PC-3 (cell line): ENCODE measurements around the gene ST6GALNAC6. TPM values are rescaled to one million over a fixed set of nuclear protein-coding genes. Genes with fewer than 3 reads are reported as not detected.

Source experiments
- ATAC-seq: fragments of 200-7000 bp; cut with Tn5 transposase; 2 replicates; pipeline ENCODE4 v1.9.1; 2020; ENCODE audit warnings: mild to moderate bottlenecking, moderate library complexity
- BruUV-seq: library from RNA; stranded (reverse); fragments of 400-500 nt; replicated peaks from 2 replicates; lab custom pipeline; 2021; lab: Mats Ljungman, UMichigan
- CTCF ChIA-PET: fragments of 300-600 bp; sonication (Branson Sonifier 250); formaldehyde crosslinking; loops from one replicate; lab custom pipeline; 2022; ENCODE audit warnings: antibody characterized with exemption; lab: Charles Lee
- POLR2A ChIA-PET: fragments of 300-600 bp; sonication (Branson Sonifier 250); formaldehyde crosslinking; loops from one replicate; lab custom pipeline; 2022; ENCODE audit warnings: antibody characterized with exemption; ENCODE audit not compliant: unreplicated experiment; lab: Charles Lee
- DNase-seq: peaks from one replicate; pipeline ENCODE4 v3.0.0-alpha.2; 2015
- H2AFZ ChIP-seq: fragments of 300-600 bp; sonication (generic); 2 replicates; pipeline ENCODE4 v1.6.0; 2016; ENCODE audit warnings: antibody characterized with exemption, low read length
- H3F3A ChIP-seq: fragments of 300-600 bp; sonication (generic); one replicate; pipeline ENCODE4 v1.6.0; 2017; ENCODE audit warnings: antibody characterized with exemption, low read length, control low read depth, mild to moderate bottlenecking; ENCODE audit not compliant: unreplicated experiment
- H3K27ac ChIP-seq: fragments of 300-600 bp; sonication (generic); 2 replicates; pipeline ENCODE4 v1.5.1; 2016; ENCODE audit warnings: mild to moderate bottlenecking, low read length
- H3K27me3 ChIP-seq: fragments of 300-600 bp; sonication (generic); 2 replicates; pipeline ENCODE4 v1.6.1; 2016; ENCODE audit warnings: low read length, mixed read lengths
- H3K36me3 ChIP-seq: fragments of 300-600 bp; sonication (generic); 2 replicates; pipeline ENCODE4 v1.6.1; 2016; ENCODE audit warnings: low read depth, mixed run types, low read length, mixed read lengths
- H3K4me1 ChIP-seq: fragments of 300-600 bp; sonication (generic); 2 replicates; pipeline ENCODE4 v1.5.1; 2016; ENCODE audit warnings: low read length; ENCODE audit not compliant: insufficient read depth
- H3K4me2 ChIP-seq: fragments of 300-600 bp; sonication (generic); 2 replicates; pipeline ENCODE4 v1.6.0; 2016; ENCODE audit warnings: low read length
- H3K4me3 ChIP-seq: fragments of 300-600 bp; sonication (generic); 2 replicates; pipeline ENCODE4 v1.5.1; 2016; ENCODE audit warnings: mild to moderate bottlenecking, low read length, mixed read lengths
- H3K79me2 ChIP-seq: fragments of 300-600 bp; sonication (generic); 2 replicates; pipeline ENCODE4 v1.6.1; 2017; ENCODE audit warnings: low read length, mixed read lengths
- H3K9ac ChIP-seq: fragments of 300-600 bp; sonication (generic); 2 replicates; pipeline ENCODE4 v1.6.0; 2016; ENCODE audit warnings: mild to moderate bottlenecking, low read length
- H3K9me2 ChIP-seq: fragments of 300-600 bp; sonication (generic); replicated peaks from 2 replicates; pipeline ENCODE4 v1.6.1; 2016; ENCODE audit warnings: mixed run types, low read length, mixed read lengths
- H3K9me3 ChIP-seq: fragments of 300-600 bp; sonication (generic); 2 replicates; pipeline ENCODE4 v1.6.1; 2016; ENCODE audit warnings: low read length, mixed read lengths
- H4K20me1 ChIP-seq: fragments of 300-600 bp; sonication (generic); 2 replicates; pipeline ENCODE4 v1.6.1; 2016; ENCODE audit warnings: low read length, mixed read lengths
- CTCF ChIP-seq: fragments of 300-600 bp; sonication (generic); conservative IDR thresholded peaks from 2 replicates; pipeline ENCODE4 v1.5.1; 2017; ENCODE audit warnings: antibody characterized with exemption, low read depth, mild to moderate bottlenecking, low read length
- EZH2 ChIP-seq: fragments of 300-600 bp; sonication (generic); IDR thresholded peaks from one replicate; pipeline ENCODE4 v1.6.1; 2017; ENCODE audit warnings: antibody characterized with exemption, mild to moderate bottlenecking, low read length; ENCODE audit not compliant: unreplicated experiment
- EZH2phosphoT487 ChIP-seq: fragments of 300-600 bp; sonication (generic); IDR thresholded peaks from 2 replicates; pipeline ENCODE4 v1.6.1; 2018; ENCODE audit warnings: mild to moderate bottlenecking, antibody characterized with exemption, low read length, borderline replicate concordance
- intact Hi-C: fragments of 100-400 bp; cut with micrococcal nuclease; formaldehyde crosslinking; loops from 2 replicates; pipeline ENCODE4 v1.9.0; 2023
- total RNA-seq: library from RNA; depleted of rRNA; stranded (reverse); fragments of >200 nt; gene quantifications from 2 replicates; pipeline ENCODE4 v1.2.3, GENCODE V29; 2014

ST6GALNAC6 gene
- total RNA-seq, 1 experiment from 2014 or later, result 14.5 TPM

- POLR2A ChIA-PET, result no interaction called here
- H3K4me1 ChIP-seq, result no peaks in the 10 kb centered on the region; the same call in 1 of the 2 replicates
- CTCF ChIA-PET, result no interaction called here
- no TSS peak for BruUV-seq
- no peak for ATAC-seq
- H2AFZ ChIP-seq, result no peak overlapping the region
- no peak overlapping the region for H3K4me3 ChIP-seq
- H3K9me3 ChIP-seq, result no peaks in the 10 kb centered on the region
- no peaks in the 10 kb centered on the region for H3K27me3 ChIP-seq
- H4K20me1 ChIP-seq, result no peaks in the 10 kb centered on the region
- H3K9me2 ChIP-seq, result no peaks in the 10 kb centered on the region
- no peak for DNase-seq
- H3K9ac ChIP-seq, result no peak overlapping the region
- H3K79me2 ChIP-seq, result no peaks in the 10 kb centered on the region
- TF ChIP-seq EZH2 (no peak), EZH2phosphoT487 (no peak), CTCF (no peak)
- H3K36me3 ChIP-seq, result no peaks in the 10 kb centered on the region
- no peak overlapping the region for H3K4me2 ChIP-seq
- H3K27ac ChIP-seq, result no peak overlapping the region
- intact Hi-C loops, result no loop called here
- H3F3A ChIP-seq, result no peaks in the 10 kb centered on the region
Observed at GRCh38 chr9:127946728-127947127, 47.3 kb upstream of the ST6GALNAC6 start.

- TF ChIP-seq EZH2phosphoT487, result no peak
- no peak for TF ChIP-seq CTCF
- Histone ChIP-seq H3K79me2 (no peaks in the 10 kb centered on the region), H3K9ac (no peak overlapping the region), H3K27me3 (no peaks in the 10 kb centered on the region), H3F3A (no peaks in the 10 kb centered on the region), H3K4me3 (no peak overlapping the region), H3K9me2 (no peaks in the 10 kb centered on the region), H4K20me1 (no peaks in the 10 kb centered on the region), H2AFZ (no peak overlapping the region), H3K27ac (no peak overlapping the region), H3K4me2 (no peak overlapping the region), H3K9me3 (no peaks in the 10 kb centered on the region), H3K4me1 (no peaks in the 10 kb centered on the region), H3K36me3 (no peaks in the 10 kb centered on the region)
- POLR2A ChIA-PET, result no interaction called here
- BruUV-seq, result no TSS peak
- intact Hi-C loops, result no loop called here
- ATAC-seq (no peak), DNase-seq (no peak)
- CTCF ChIA-PET, result no interaction called here
Observed at GRCh38 chr9:127945942-127946341, 46.5 kb upstream of the ST6GALNAC6 start.

- Histone ChIP-seq H3F3A (no peaks in the 10 kb centered on the region), H3K4me3 (no peak overlapping the region), H3K9me2 (no peaks in the 10 kb centered on the region), H3K79me2 (no peaks in the 10 kb centered on the region), H3K36me3 (no peaks in the 10 kb centered on the region), H3K9ac (no peak overlapping the region), H3K27me3 (no peaks in the 10 kb centered on the region), H3K9me3 (no peaks in the 10 kb centered on the region), H3K4me2 (no peak overlapping the region), H4K20me1 (no peaks in the 10 kb centered on the region), H2AFZ (no peak overlapping the region), H3K27ac (no peak overlapping the region), H3K4me1 (no peaks in the 10 kb centered on the region)
- no peak for DNase-seq
- no peak for TF ChIP-seq CTCF
- no peak for TF ChIP-seq EZH2phosphoT487
- no peak for TF ChIP-seq EZH2
- CTCF ChIA-PET, result no interaction called here
- POLR2A ChIA-PET, result no interaction called here
- intact Hi-C loops, result no loop called here
- ATAC-seq, result no peak
- BruUV-seq, result no TSS peak
Observed at GRCh38 chr9:127945338-127945737, 45.9 kb upstream of the ST6GALNAC6 start.
